HG02973 (cell line): Measurements from ENCODE around the gene PCLO.

Source experiments
- ATAC-seq: cut with Tn5 transposase; IDR thresholded peaks from one replicate; pipeline ENCODE4 v1.9.1; 2021; ENCODE audit warnings: moderate library complexity; ENCODE audit not compliant: unreplicated experiment

PCLO gene

DNA sequence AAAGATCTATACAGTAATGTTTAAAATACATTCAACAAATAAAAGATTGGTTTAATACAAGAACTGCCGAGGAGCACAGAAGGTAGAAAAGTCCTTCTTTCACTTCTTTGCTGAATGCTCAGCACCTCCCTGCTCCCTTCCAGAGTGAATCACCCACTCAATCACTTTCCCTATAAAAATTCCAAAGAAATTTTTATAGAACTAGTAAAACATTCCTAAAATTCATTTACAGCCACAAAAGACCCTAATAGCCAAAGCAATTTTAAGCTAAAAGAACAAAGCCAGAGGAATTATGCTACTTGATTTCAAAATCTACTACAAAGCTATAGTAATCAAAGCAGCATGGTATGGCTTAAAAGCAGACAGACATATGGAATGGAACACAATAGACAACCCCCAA, 320.9 kb downstream of the PCLO start:
- ATAC-seq = no peak

DNA sequence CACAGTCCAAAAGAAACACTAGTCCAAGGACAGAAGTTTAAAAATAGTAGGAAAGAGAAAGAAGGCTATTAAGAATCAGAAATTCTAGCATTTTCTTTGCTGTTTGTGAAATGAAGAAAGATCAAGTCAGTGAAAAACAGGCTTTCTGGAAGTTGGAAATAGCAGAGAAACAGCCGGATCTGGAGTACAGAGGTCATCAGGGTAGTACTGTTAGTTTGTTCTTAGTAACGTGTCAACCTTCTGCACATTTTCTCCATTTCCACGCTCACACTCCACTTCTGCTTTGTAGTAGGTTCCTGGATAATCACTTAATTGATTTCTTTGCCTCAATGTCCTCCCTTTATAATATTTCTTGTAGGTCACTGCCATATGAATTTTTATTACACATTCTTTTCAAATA, 322.6 kb downstream of the PCLO start:
- ATAC-seq = no peak

DNA sequence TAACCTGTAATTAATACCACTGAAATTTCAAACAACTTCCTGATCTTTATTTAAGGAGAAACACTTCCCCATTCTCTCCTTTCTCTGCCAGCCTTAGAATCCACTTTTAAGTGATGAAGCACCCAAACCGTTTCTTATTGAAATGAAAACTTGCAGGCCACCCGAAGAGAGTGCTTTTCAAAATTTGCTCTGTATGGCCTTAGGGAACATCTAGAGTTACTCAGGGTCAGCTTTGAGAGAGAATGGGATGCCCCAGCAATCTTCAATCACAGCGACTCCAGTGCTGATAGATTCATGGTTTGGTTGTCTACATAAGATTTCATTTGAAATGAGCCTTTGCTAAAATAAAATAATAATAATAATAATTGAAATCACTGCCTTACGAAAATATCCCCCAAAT, 323.1 kb downstream of the PCLO start:
- no peak for ATAC-seq

DNA sequence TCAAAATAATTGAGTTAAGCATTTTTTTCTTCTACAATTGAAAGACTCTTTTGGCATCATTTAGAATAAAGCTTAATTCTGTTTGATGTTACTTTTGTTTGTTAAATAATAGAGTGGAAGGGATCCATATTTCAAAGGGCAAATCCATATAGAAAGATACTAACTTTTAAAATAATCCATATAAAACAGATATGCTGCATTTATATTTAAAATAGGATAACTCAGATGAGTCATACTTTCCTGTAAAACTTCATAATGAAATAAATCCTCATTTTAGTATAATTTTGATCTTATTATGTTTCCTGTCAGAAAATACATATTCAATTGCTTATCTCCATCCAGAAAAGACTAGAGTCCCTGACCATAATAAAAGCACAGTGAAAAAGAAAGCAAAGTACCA, 323.6 kb downstream of the PCLO start:
- no peak for ATAC-seq

DNA sequence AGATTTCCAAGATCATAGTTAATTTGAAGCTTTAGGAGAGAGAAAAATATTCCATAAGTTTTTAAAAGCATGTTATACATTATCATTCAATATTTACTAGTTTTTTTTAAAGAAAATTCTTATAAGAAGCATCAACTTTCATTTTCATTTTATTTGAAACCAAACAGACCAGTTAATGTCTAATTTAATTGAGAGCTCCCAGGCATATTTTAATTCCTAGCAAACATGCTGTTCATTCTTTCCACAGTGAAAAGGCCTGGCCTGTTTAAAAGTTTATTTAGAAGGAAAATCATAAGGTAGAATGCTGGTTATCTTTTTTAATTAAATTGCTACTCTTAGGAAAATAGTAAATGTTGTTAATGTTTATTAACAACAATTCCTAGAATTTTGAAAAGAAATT, 324.4 kb downstream of the PCLO start:
- ATAC-seq = no peak

DNA sequence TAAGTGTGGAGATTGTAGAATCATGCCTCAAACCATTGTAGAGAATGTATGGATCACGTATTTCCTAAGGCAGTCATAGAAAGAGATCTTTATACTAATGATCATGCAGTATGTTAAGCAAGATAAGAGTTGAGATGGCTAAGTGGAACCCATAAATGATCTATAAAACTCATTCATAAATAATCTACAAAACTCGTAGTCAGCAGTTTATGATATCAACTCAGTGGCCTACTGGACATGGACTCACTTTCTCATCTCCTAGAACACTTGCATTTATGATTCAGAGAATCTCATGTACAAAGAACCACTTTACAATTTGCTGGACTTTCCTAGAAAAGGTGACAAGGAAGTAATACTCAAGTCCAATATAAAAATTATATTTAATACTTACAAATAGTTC, 339.6 kb downstream of the PCLO start:
- no peak for ATAC-seq

DNA sequence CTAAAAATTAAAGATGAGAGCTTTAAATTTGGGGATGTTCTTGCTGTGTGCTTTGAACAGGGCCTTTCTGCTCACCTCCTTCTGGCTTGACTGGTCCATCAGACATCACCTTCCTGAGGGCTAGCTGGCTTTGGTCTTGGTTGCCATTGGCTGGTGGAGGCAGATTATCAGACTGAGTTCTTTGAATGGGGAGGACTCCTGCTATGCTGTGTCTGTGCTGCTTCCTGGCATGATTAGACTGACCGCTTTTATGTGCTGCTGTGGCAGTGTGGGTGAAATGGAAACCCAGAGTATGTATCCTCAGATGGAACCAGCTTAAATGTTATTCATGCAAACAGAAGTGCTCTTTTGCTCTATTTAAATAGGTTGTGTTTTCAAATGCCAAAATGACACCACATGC, 341.6 kb downstream of the PCLO start:
- no peak for ATAC-seq

DNA sequence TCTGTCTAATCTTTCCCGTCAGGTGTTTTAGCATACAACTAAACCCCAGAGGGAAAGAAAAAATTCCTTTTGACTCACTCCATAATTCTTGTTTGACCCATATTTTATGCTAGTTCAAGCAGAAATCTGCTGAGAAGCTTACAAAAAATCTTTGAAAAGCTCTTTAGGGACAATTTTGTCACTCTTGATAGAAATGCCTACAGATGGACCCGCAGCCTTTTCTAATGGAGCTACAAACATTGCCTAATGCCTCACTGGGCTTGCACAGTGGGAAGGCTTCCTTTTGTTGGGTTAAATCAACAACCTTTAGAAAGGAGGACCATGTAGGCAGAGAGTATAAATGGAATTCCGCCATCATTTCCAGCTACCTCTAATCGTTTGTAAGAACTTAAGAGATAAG, 344.5 kb downstream of the PCLO start:
- no peak for ATAC-seq

DNA sequence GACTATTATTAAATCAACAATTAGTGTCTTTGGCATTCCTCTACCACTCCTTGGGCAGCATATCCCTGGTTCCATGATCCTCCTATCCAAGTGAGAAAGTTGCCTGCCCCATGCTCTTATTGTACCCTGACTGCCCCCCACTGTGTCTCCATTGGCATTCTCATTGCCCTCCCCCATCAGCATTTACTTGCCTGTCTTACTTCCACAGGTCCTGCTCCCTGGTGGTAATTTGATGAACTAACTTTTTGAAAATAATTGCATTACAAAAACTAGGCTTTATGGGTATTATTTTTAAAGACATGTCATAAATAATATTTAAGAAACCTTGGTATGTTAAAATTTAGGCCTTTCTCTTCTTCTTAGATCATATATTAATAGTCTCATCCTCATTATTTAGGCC, 346.4 kb downstream of the PCLO start:
- ATAC-seq = no peak

DNA sequence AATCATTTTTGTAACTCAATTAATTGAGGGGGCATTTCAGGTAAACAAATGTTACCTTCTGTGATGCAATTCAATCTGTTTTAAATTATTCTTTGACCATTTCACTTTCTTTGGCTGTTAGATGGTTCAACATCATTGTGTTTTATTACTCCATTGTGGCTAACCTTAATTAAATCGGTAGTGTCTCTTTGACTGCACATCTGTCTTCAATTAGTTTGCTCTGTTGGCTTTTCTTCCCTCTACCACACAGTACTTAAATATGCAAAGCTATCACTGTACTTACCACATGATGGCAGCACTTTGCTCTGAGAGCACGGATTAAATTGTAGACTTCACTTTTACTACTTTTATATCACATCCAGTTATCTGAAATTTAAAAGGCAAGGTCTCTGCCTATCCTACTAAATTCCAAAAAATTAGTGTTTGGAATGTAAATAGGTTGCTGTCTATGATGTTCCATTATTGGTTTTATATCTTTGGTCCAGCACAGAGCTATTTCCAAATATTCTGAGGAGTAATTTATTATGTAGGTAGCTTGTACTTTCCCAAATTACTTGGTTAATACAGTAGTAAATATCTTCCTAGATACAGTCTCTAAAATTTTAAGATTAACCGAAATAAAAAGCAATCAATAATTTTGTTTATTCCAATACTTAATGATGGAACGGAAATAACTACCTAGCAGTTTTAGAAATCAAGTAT, 352.0 kb downstream of the PCLO start:
- ATAC-seq = peak; percentile 95

DNA sequence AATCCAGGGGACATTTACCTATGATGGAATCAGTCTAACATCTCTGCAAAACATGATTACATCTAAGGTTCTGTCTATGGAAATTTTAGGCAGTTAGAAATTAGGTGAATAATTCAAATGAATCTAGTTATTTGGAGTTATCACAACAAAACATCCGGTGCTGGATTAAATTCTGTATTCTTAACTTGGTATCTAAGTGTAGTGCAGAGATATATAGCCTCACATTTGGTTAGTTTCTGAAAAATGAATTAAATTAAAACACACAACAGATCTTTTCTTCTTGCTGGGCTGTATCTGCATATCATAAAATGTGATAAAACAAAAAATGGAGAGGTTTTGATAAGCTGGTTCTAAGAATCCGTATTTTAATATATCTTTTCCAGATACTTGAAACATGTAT, 354.1 kb downstream of the PCLO start:
- ATAC-seq = no peak

DNA sequence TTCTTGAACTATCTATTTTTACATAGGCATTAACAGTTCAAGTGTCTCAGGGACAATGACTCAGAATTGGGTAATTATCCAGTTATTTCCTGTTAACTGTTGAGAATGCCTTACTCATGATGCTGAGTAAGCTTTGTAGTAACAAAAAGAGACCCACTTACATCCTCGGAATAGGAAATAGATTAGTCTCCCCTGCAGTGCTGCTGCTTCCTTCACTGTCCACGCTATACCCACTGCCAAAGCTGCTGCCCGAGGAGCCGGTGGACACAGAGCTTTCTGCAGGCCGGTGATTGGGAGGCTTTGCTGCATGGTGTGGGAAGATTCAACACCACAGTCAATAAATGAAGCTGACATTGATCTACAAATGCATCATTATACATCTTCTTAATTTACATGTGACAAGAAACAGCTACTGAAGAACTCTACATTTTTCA, 357.1 kb downstream of the PCLO start:
- no peak for ATAC-seq

DNA sequence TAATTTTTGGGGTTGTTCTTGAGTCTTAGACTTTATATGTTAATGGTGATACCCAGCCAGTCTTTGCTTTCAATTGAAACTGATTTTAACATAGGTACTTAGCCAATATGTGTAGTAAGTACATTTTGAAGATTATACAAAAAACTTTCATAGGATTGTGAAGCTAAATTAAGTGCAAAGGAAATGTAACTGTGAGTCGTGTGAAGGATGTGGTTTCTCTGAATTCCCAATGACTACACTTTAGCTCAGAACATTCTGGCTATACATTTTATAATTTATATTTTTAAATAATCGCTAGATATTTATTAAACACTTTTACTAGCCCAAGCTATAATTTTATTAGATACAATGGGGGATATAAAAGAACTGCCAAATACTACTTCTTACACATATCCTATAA, 359.3 kb downstream of the PCLO start:
- ATAC-seq = no peak

DNA sequence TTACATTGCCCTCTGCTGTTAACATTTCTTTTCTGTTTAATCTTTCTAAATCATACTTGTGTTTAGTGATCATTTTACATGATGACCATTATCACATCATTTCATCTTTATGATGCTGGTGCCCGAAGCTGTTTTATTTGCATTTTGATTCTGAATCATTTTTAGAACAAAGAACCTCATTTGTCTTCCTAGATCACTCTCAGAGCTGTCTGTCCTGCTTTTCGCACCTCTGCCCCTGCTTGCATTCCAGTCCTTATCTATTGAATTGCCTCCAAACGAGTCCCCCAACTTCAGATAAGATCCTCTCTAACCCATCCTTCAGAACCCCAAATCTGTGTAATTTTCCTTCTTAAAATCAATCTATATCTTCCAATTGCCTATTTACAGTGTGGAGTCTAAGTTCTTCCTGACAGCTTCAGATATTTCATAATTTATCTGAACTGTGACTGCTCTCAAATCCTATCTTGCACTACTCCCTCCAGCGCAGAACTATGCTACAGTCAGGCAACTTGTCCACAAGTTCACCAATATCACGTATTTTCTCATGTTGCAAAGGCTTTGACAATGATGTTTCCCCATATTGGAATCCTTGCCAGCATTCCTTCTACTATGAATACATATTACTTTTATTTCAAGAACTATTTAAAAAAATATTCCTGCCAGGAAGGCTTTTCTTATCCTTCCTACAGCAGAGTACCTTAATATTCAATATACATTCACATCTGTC, 372.6 kb downstream of the PCLO start:
- no peak for ATAC-seq

DNA sequence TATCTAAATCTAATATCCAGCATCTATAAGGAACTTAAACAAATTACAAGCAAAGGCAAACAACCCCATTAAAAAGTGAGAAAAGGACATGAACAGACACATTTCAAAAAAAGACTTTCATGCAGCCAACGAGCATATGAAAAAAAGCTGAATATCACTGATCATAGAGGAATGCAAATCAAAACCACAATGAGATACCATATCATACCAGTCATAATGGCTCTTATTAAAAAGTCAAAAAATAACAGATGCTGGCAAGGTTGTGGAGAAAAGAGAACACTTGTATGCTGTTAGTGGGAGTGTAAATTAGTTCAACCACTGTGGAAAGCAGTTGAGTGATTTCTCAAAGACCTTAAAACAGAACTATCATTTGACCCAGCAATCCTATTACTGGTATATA, 384.7 kb downstream of the PCLO start:
- ATAC-seq = no peak

DNA sequence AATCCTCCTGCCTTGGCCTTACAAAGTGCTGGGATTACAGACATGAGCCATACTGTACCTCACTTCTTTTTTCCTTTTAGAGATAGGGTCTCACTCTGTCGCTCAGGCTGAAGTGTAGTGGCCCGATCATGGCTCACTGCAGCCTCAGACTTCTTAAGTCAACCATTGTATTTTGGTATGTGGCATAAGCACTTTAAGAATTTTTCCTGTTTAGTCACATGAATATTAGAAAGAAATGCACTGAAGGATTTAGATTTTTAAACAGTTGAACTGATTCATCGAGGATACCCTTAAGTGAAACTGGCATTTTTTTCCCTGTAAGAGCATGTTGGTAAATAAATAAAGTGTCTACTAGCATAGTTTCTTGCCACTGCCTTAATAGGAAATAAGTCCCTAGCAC, 399.8 kb downstream of the PCLO start:
- no peak for ATAC-seq

DNA sequence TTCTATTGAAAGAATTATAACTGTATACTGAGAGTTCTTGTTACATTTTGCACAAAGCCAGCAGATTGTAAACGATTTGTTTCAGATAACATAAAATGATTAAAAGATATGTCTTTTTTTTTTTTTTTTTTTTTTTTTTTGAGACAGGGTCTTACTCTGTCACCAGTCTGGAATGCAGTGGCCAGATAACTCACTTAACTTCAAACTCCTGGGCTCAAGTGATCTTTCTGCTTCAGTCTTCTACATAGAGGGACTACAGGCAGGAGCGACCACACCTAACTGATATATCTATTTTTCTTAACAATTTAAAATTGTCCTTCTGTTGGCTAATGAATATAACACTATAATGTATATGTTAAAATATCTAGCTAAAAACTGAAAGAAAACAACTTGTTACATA, 401.9 kb downstream of the PCLO start:
- ATAC-seq = no peak

DNA sequence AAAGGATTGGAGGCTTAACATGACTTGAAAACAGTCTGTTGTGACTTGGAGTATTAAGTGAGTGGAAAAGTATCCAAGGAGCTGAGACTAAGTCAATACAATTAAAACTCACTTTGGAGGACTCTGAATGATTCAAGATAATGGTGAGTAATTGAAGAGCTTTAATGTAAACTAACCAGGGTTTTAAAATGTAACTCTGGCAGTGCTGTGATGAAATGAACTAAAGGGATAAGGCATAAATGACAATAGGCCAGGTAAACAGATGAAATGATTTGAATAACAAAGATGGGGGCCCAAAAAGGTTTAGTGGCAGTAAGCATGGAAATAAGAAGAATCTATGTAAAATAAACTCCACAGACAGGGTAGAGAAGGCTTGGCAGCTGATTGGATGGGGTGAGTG, 402.6 kb downstream of the PCLO start:
- ATAC-seq = no peak

DNA sequence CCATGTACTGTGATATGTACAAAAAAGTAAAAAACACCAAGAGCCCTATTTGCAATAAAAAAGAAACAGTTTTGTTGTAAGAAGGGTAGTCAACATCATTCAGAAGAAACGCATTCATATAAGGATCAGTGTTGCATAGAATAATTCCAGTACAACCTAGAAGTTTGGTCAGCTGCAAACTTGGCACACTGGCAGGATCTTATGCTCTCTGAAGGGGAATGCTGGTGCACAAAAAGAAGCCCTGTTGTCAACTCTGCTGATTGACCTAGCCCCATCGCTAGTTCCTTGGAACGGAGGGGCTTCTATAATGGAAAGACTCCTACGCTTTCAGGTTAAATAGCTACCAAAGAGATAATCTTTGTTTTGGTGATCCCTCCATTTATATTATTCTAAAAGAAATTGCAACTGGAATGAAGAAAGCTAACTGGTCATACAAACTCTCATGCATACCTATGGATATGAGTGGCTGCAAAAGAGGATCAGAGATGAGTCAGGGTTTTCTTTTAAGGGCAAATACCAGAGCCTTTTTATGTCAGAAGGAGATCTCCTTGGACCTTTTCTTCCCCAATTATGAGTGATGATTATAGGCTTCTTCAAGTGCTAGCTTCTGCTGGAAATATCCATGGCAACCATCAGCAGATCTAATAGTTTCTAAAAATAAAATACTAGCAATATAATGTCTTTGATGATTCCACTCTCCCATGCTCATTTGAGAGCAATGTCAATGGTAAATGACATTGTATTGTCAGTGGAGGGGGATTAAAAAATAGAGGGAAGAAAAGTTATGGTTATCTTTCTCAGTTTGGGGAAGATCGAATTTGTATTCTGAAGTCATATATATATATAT, 406.8 kb downstream of the PCLO start:
- no peak for ATAC-seq

DNA sequence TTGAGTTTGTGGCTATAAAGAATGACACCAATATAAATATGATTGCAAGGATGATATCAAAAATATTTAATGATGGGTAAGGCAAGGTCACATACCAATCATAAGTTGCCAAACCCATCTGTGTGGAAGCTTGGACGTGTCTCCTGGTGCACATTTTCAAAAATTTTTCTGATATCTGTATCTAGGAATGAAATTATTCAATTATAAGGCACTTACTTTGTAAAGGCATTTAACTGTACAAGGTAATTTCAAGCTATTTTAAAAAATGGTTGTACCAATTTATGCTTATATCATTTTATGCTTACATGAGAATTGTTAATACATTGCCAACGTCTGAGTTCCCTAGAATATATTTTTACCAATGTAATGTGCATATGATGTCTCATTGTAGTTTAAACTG, 412.7 kb downstream of the PCLO start:
- ATAC-seq = no peak

DNA sequence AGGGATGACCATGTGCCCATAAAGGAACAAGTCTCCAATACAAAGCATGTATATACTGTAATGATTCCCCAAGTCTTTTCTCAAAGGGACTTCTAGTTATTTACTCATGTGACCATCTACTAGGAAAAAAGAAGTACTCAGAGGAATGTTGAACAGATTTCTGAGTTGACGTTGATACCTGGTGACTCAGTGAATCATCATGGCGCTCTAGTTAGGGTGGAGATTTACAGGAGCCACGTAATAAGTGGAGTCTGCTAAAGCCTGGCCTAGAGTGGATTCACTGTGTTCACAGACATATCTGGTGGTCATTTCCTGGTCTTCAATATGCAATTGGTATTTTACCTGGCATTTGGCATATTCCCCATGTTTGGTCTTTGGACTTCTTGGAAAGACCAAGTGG, 416.9 kb downstream of the PCLO start:
- no peak for ATAC-seq

DNA sequence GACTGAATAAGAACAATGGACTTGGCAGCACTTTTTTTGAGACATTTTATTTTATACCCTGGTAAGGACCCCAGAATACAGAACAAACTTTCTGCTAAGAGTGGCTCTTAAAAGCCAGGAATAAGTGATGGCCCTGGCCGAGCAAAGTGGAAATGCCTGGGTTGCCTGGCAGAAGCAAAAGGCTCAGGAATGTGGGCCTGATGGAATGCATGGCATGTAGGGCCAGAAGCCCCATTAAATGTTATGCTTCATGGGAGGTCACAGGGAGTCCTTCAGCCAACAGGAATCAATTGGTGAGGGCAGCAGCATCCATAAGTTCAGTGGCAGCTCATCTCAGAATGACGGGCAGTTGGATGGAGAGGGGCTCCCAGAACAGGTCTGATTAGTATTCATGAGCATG, 417.6 kb downstream of the PCLO start:
- ATAC-seq = no peak
